ENCODE results near the gene CERS3. TPM values are rescaled to one million over a fixed set of nuclear protein-coding genes. Genes with fewer than 3 reads are reported as not detected.

CERS3 gene
- total RNA-seq, 4 donors from 2014 or later, result 4.7 TPM; not detected in 3

- no peak for TF ChIP-seq CTCF (IDR thresholded peaks at IDR 0.05; ENCODE audit: low read depth)
Measured at GRCh38 chr15:100454148-100454547, 74.6 kb downstream of the CERS3 start.

- no peak for TF ChIP-seq CTCF (IDR thresholded peaks at IDR 0.05; ENCODE audit: low read depth)
Measured at GRCh38 chr15:100448481-100448880, 80.3 kb downstream of the CERS3 start.

GRCh38 chr15:100439514-100439913, 89.2 kb downstream of the CERS3 start:
- no peak for TF ChIP-seq CTCF (IDR thresholded peaks at IDR 0.05; ENCODE audit: low read depth)

- no peak for TF ChIP-seq CTCF (IDR thresholded peaks at IDR 0.05; ENCODE audit: low read depth)
Measured at GRCh38 chr15:100438570-100438969, 90.2 kb downstream of the CERS3 start.

GRCh38 chr15:100437261-100437660, 91.5 kb downstream of the CERS3 start:
- no peak for TF ChIP-seq CTCF (IDR thresholded peaks at IDR 0.05; ENCODE audit: low read depth)

DNA sequence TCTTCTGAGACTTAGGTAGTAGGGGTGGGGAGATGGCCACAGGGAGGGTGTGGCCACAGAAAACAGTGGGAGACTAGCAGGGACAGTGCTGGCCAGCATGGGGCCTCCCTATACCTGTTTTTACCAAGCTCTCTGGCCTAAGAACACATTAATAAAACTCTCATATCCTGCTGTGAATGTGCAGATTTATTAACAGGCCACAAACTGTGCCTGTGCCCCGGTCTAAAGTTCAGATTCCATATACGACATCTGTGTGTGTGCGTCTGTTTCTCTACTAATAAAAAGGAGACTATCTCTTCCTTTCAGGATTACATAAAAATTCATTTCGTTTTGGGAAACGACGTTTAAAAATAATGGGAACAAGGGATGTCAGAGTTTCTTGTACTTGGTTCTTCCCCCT, 94.2 kb downstream of the CERS3 start:
- no peak for TF ChIP-seq CTCF (IDR thresholded peaks at IDR 0.05; ENCODE audit: low read depth)

GRCh38 chr15:100434038-100434437, 94.7 kb downstream of the CERS3 start:
- TF ChIP-seq CTCF (IDR thresholded peaks at IDR 0.05; ENCODE audit: low read depth), result no peak

Data from subcutaneous adipose tissue (tissue), 4 donors.